HG02973 (cell line): Measurements from ENCODE around the gene ZP3.
"Not testable (repeated sequence)": the region's sequence is repeated elsewhere in the genome, so short reads cannot be mapped to it uniquely, and the experiment has no call there.

Experiments
- ATAC-seq: cut with Tn5 transposase; IDR thresholded peaks from one replicate; pipeline ENCODE4 v1.9.1; 2021; ENCODE audit warnings: moderate library complexity; ENCODE audit not compliant: unreplicated experiment

ZP3 gene

DNA sequence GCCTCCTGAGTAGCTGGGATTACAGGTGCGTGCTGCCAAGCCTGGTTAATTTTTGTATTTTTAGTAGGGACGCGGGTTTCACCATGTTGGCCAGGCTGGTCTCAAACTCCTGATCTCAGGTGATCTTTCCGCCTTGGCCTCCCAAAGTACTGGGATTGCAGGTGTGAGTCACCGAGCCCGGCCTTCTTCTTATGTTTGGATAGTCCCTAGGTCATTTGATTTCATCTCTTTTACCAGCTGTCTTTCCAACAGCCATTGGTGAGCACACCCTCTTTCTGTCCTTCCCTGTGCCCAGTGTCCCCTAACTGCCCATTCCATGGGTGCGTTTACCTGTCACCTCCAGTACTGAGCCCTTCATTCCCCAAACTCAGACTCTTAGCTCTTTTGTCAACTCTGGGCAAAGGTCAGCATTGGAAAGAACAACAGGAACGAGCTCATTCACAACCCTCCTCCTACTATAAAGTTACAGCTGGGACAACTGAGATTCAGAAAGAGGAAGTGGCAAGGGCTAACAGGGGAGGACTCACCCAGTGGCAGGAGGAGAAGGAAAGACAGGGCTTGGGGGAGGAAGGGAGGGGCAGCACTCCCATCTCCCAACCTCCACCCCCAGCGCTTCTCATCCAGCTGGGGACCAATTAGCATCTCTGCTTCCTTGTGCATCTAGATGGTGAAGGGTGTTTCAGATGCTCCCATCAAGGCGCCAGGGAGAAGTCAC is 20.8 kb upstream of the ZP3 start:
- ATAC-seq, result no peak

DNA sequence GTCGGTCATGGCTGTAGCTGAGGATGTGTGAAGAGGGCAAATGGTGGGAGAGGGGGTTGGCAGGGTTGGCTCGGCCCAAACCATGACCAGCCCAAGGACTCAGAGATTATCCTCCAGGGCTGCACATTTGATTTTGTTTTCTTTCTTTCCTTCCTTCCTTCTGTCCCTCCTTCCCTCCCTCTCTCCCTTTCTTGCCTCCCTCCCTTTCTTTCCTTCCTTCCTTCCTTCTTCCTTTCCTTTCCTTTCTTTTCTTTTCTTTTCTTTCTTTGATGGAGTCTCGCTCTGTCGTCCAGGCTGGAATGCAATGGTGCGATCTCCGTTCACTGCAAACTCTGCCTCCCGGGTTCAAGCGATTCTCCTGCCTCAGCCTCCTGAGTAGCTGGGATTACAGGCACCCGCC is 19.0 kb upstream of the ZP3 start:
- ATAC-seq, result no peak

DNA sequence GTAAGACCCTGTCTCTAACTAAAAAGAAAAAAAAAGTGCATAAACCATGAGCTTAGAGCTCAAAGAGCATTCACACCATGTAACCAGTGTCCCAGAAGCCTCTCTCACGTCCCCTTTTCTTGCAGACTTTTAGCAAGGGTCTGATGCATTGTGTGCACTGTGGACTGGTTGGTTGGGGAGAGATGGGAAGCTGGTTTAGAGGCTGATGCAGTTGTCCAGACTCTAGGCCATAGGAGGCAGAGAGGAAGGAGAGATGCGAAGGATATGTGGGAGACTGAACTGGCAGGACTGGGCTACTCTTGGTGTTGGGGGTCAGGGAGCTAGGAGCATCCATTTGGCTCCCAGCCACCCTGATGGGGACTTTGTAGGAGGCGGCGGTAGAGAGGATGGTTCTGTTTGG is 17.0 kb upstream of the ZP3 start:
- no peak for ATAC-seq

DNA sequence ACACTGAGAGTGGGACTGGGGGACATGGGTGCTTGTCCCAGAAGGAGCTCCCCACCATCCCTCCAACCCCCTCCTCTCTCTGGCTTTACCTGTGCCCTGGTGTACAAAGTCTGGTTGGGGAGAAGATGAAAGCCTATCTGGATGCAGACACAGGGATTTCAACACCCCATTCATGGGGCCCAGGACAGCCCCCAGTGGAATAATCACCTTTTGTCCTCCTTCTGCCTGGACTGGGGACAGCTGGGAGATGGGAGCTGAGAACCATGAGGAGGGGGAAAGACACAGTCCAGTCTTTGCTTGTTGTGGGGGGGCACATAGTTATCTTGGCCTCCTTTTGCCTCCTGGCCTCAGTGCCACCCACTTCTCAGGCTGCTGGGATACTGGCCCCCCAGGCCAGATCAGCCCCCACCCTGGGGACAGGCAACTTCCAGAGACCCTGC is 16.6 kb upstream of the ZP3 start:
- ATAC-seq, result no peak

DNA sequence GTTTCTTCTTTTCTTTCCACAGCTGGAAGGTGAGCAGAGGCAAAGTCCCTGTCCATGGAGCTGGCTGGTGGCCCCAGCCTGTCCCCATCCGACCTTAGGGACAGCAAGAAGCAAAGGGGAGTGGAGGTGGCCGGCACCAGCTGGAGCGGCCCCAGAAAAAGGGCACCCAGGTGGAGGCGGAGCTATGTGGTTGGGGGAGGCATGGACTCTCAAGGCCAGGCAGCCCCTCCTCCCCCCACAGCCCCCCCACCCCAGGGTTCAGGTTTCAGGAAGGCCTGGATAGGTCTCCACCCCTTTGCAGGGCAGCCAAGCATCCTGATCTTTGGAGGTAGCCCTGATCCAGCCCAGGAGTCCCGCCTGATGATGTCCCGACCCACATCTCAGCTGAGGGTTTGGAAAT is 15.2 kb upstream of the ZP3 start, which contains the start of gene SSC4D:
Gene SSC4D, minus strand, starts transcription at position 161 of the 400 bp plus-strand sequence. CDS start 5,258 bp downstream, outside the sequence.
- ATAC-seq, result no peak

DNA sequence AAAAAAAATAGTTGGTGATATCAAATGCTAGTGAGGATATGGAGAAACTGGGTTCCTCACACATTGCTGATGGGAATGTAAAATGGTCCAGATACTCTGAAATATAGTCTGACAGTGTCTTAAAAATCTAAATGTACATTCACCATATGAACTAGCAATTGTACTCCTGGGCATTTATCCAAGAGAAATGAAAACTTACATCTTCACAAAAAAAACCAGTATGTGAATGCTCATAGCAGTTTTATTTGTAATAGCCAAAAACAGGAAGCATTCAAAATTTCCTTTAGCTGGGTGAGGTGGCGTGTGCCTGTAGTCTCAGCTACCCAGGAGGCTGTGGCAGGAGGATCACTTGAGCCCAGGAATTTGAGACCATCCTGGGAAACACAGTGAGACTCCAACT is 13.1 kb upstream of the ZP3 start:
- no peak for ATAC-seq

DNA sequence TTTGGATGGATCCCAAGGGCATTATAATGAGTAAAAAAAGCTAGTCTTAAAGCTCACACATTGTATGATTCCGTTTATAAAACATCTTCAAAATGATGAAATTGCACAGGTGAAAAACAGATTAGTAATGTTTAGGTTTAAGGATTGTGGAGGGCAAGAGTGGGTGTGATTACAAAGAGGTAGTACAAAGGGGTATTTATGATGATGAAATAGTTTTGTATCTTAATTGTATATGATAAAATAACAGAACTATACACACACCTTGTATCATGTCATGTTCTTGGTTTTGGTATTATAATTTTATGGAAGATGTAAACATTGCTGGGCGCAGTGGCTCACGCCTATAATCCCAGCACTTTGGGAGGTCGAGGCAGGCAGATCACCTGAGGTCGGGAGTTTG is 12.5 kb upstream of the ZP3 start:
- no peak for ATAC-seq

DNA sequence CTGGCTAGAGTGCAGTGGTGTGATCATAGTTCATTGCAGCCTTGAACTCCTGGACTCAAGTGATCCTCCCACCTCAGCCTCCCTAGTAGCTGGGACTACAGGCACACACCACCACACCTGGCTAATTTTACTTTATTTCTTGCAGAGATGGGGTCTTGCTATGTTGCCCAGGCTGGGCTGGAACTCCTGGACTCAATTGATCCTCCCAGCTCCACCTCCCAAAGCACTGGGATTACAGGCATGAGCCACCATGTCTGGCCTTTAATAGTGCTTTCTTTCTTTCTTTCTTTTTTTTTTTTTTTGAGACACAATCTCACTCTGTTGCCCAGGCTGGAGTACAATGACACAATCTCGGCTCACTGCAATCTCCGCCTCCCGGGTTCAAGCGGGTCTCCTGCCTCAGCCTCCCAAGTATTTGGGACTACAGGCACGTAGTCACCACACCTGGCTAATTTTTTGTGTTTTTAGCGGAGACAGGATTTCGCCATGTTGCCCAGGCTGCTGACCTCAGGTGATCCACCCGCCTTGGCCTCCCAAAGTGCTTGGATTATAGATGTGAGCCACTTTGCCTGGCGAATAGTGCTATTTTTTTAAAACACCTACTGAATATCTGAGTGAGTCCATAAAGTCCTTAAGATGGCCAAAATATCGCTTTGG is 7.0 kb upstream of the ZP3 start:
- not testable (repeated sequence) for ATAC-seq

DNA sequence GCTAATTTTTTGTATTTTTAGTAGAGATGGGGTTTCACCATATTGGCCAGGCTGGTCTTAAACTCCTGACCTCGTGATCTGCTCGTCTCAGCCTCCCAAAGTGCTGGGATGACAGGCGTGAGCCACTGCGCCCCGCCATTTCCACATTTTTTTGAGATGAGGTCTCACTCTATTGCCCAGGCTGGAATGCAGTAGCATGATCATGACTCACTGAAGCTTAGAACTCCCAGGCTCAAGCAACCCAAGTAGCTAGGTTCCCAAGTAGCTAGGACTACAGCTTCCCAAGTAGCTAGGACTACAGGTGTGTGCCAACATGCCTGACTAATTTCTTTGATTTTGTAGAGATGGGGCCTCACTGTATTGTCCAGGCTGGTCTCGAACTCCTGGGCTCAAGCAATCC is 3.7 kb upstream of the ZP3 start:
- ATAC-seq, result not testable (repeated sequence)

DNA sequence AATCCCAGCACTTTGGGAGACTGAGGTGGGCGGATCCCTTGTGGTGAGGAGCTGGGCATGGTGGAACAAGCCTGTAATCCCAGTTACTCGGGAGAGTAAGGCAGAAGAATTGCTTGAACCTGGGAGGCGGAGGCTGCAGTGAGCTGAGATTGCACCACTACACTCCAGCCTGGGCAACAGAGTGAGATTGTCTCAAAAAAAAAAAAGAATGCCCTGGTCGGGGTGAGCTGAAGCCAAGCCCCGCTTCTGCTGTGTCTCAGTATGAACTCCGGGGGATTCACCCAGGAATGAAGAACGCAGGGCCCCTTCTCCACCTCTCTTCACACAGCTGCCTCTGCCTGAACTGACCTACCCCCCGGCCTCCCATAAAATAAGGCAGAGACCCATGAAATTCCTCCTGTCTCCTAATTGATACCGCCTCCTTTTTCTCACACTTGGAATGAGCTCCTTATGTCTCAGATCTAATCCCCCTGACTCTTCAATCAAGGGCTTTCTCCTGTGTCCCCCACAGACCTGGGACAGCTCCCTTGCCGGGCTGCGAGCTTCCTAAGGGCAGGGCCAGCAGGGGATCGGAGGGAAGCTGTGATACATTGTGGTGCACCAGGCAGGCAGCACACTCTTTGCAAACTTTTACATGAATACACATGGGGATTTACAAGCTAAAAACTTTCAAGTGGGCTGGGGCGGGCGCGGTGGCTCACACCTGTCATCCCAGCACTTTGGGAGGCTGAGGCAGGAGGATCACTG is 911 bp upstream of the ZP3 start:
- ATAC-seq, result no peak

DNA sequence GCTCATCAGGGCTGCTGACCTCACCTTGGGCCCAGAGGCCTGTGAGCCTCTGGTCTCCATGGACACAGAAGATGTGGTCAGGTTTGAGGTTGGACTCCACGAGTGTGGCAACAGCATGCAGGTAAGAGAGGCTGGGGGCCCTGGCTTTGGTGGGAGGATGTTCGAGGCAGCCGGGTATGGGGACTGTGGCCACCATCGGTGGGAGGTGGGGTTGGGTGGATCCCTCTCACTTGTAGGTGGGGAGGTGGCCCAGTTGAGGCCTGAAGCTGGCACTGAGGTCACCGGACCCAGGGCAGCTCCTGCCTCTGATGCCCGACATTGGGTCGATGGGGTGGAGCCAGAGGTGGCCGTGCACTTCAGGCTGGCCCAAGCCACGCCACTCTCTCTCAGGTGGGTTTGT is 406 bp downstream of the ZP3 start:
- ATAC-seq, result no peak

DNA sequence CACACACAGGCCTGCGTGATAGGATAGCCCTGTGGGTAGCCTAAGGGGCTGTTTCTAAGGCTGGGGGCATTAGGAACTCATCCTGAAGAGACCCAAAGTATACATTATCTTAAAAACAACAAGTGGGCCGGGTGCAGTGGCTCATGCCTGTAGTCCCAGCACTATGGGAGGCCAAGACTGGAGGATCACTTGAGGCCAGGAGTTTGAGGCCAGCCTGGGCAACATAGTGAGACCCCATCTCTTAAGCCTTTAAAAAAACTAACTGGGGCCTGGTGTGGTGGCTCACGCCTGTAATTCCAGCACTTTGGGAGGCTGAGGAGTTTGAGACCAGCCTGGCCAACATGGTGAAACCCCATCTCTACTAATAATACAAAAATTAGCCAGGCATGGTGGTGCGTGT is 808 bp downstream of the ZP3 start:
- ATAC-seq, result not testable (repeated sequence)

DNA sequence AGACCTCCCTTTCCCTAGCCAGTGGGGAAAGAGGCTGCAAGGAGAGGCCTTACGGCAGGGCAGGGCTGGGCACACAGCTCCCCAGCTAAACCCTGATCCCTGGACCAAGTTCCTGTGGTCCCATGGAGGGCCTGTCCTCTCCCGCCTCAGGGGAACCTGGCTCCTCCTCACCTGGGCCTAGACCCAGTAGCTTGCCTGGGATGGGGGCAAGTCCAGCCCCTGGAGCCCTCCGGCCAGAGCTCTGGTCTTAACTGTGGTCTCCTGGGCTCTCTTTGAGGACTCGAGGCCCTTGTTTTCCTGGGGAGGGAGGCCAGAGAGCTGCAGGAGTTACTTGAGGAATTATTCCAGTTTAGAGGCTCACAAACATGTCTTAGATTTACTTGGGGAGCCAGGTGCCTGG is 1.5 kb downstream of the ZP3 start:
- no peak for ATAC-seq

DNA sequence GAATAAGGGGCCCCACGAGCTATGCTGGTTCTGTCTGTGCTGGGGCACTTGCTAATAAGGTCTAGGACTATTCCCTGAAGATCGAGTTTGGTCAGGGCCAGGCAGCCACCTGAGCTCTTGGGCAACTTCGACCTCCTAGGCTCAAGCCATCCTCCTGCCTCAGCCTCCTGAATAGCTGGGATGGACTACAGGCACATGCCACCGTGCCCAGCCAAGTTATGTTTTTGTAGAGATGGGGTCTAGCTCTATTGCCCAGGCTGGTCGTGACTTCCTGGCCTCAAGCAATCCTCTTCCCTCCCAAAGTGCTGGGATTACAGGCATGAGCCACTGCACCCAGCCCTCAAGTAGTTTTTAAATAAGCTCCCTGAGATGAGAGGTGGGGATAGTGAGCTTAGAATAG is 2.9 kb downstream of the ZP3 start:
- ATAC-seq, result no peak

DNA sequence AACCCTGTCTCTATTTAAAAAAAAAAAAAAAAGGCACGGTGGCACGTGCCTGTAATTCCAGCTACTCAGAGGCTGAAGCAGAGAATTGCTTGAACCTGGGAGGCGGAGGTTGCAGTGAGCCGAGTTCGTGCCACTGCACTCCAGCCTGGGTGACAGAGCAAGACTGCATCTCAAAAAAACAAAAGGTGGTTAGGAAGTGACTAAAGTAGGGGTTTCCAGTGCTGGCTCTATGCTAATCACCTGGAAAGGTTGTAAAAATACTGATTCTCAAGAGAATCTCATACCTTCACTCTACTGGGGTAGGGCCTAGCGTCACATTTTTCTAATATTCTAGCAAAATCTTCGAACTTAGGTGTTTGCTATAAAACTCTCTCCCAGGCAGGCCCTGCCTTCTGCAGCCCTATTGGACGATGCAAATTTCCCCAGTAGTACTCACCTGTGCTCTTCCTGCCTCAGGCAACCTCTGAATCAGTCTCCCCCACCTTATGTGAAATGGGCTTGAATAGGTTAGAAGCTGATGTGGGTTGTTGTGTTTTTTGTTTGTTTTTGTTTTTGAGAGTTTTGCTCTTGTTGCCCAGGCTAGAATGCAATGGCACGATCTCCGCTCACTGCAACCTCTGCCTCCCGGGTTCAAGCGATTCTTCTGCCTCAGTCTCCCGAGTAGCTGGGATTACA is 3.5 kb downstream of the ZP3 start:
- no peak for ATAC-seq

DNA sequence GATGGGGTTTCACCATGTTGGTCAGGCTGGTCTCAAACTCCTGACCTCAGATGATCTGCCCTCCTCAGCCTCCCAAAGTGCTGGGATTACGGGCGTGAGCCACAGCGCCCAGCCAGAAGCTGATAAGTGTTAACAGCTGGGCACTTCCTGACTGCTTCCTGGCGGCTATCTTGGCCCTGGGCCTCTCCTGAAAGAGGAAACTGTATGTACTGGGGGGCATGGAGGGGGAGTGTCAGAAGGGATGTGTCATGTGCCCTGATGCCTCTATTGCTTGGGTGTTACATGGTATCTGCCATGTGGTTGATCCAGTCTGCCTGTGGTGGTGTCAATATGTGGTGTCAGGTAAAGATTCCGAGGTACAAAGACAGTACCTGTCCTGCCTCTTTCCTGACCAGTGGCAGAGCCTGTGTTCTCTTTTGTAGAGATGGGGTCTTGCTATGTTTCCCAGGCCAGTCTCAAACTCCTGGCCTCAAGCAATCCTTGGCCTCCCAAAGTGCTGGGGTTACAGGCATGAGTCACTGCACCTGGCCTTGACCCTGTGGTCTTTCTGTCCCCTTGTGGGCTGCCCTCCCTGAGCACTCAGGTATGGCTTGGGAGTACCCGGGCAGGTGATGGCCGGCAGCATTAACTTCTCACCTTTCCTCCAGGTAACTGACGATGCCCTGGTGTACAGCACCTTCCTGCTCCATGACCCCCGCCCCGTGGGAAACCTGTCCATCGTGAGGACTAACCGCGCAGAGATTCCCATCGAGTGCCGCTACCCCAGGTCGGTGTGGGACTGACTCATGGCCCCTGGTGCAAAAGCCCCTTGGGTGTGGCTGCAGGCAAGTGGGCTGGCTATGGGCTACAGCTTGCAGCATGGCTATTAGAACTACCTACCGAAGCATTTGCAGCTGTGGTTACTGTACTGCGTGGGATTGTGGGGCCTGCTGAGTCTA is 4.4 kb downstream of the ZP3 start:
- ATAC-seq, result no peak

DNA sequence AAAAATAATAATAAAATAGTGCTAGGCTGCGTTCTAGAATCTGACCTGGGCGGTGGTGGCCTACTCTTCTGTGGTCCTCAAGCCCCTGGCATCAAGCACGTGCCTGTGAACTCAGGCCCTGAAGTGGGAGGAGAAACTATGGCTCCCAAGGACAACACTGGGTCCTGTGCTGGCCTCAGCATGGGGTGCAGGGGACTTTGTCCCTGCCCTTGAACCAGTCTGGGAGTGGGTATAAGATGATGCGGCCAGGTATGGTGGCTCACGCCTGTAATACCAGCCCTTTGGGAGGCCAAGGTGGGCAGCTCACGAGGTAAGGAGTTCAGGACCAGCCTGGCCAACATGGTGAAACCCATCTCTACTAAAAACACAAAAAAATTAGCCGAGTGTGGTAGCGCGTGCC is 5.5 kb downstream of the ZP3 start:
- no peak for ATAC-seq

DNA sequence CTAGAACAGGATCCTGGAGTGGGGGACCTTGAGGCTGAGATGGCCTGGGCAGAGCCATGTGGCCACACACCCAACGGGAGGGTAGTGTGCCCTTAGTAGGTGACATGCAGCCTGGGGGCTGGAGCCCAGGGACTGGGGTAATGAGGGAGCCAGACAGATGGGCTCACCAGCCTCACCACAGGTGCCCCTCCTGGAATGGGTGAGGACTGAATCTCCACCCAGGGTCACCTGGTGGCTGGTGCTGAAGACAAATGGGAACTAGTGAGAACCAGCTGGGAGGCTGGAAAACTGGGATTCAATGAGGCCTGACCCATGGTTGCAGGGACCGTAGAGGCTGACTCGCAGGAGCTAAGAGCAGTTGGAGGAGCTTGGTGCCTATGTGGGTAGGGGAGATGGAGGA is 6.1 kb downstream of the ZP3 start:
- ATAC-seq, result no peak

DNA sequence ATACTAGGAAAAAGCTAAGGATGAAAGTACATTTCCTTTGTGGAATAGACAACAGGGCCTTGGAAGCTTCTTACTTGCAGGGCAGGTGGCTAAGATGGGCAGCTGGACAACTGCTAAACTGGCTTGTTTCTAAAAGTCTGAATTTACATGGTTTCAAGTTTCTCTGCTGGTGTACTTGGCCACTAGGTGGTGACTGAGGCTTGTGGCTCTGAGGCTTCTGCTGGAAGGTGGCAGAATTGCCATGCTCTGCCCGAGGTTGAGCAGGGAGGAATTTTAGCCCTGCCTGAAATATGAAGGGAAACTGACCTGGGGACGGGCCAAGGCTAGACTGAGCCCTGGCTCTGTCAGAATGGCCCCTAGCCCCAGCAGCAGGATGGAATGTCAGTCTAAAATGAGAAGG is 13.1 kb downstream of the ZP3 start:
- ATAC-seq, result not testable (repeated sequence)
